Measurements from ENCODE around the gene CEMIP.
"Not testable (repeated sequence)": the region's sequence is repeated elsewhere in the genome, so short reads cannot be mapped to it uniquely, and the experiment has no call there.

CEMIP gene

GRCh38 chr15:80932989-80933388, 153.8 kb downstream of the CEMIP start:
- no peak for DNase-seq

- no peak for DNase-seq
Measured at GRCh38 chr15:80934761-80935221, 155.6 kb downstream of the CEMIP start.

- no peak for DNase-seq
Measured at GRCh38 chr15:80936288-80937078, 157.3 kb downstream of the CEMIP start.

- no peak for DNase-seq
Measured at GRCh38 chr15:80937718-80938117, 158.5 kb downstream of the CEMIP start.

GRCh38 chr15:80939216-80939615, 160.0 kb downstream of the CEMIP start:
- no peak for DNase-seq

- no peak for DNase-seq
Measured at GRCh38 chr15:80940331-80940730, 161.2 kb downstream of the CEMIP start.

- DNase-seq, result no peak
Measured at GRCh38 chr15:80940851-80941250, 161.7 kb downstream of the CEMIP start.

- DNase-seq, result no peak
Measured at GRCh38 chr15:80942266-80942665, 163.1 kb downstream of the CEMIP start.

GRCh38 chr15:80942746-80943565, 163.8 kb downstream of the CEMIP start:
- no peak for DNase-seq

GRCh38 chr15:80944818-80945217, 165.6 kb downstream of the CEMIP start:
- DNase-seq, result no peak

- DNase-seq, result no peak
Measured at GRCh38 chr15:80945605-80946004, 166.4 kb downstream of the CEMIP start.

- DNase-seq, result no peak
Measured at GRCh38 chr15:80946576-80946975, 167.4 kb downstream of the CEMIP start.

GRCh38 chr15:80948651-80949292, 169.6 kb downstream of the CEMIP start:
- DNase-seq, result no peak

- no peak for DNase-seq
Measured at GRCh38 chr15:80949756-80950155, 170.6 kb downstream of the CEMIP start.

GRCh38 chr15:80950291-80951078, 171.3 kb downstream of the CEMIP start:
- DNase-seq, result no peak

- no peak for DNase-seq
Measured at GRCh38 chr15:80951941-80952340, 172.8 kb downstream of the CEMIP start.

- DNase-seq, result no peak
Measured at GRCh38 chr15:80953001-80953952, 174.1 kb downstream of the CEMIP start.

- DNase-seq, result no peak
Measured at GRCh38 chr15:80953953-80954778, 175.0 kb downstream of the CEMIP start.

- DNase-seq, result not testable (repeated sequence)
Measured at GRCh38 chr15:80955571-80956452, 176.6 kb downstream of the CEMIP start.

Measured in activated CD4-positive, alpha-beta T cell treated with anti-CD3 and anti-CD28 coated beads, Interleukin-2, amount 50 U/mL, for 1 hour (primary cell).